GM12874 (cell line): ENCODE measurements around the gene DAGLA.

Experiments
- CTCF ChIP-seq: IDR thresholded peaks from 2 replicates; pipeline ENCODE4 v1.5.1; 2011; ENCODE audit warnings: low read depth, mild to moderate bottlenecking, control low read depth, low read length, moderate library complexity; ENCODE audit not compliant: insufficient read depth

The DAGLA gene, protein sequence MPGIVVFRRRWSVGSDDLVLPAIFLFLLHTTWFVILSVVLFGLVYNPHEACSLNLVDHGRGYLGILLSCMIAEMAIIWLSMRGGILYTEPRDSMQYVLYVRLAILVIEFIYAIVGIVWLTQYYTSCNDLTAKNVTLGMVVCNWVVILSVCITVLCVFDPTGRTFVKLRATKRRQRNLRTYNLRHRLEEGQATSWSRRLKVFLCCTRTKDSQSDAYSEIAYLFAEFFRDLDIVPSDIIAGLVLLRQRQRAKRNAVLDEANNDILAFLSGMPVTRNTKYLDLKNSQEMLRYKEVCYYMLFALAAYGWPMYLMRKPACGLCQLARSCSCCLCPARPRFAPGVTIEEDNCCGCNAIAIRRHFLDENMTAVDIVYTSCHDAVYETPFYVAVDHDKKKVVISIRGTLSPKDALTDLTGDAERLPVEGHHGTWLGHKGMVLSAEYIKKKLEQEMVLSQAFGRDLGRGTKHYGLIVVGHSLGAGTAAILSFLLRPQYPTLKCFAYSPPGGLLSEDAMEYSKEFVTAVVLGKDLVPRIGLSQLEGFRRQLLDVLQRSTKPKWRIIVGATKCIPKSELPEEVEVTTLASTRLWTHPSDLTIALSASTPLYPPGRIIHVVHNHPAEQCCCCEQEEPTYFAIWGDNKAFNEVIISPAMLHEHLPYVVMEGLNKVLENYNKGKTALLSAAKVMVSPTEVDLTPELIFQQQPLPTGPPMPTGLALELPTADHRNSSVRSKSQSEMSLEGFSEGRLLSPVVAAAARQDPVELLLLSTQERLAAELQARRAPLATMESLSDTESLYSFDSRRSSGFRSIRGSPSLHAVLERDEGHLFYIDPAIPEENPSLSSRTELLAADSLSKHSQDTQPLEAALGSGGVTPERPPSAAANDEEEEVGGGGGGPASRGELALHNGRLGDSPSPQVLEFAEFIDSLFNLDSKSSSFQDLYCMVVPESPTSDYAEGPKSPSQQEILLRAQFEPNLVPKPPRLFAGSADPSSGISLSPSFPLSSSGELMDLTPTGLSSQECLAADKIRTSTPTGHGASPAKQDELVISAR

GRCh38 chr11:61679893-61680621, at the start of gene DAGLA:
Gene DAGLA, plus strand, starts transcription at chr11:61680391. Its CDS starts 39,765 bp downstream, at chr11:61720156.
- peak; percentile 93 for TF ChIP-seq CTCF

GRCh38 chr11:61632096-61632495, 48.1 kb upstream of the DAGLA start:
- TF ChIP-seq CTCF: no peak

- no peak for TF ChIP-seq CTCF
These were observed 44.9 kb upstream of the DAGLA start for GRCh38 chr11:61635304-61635703.

DNA sequence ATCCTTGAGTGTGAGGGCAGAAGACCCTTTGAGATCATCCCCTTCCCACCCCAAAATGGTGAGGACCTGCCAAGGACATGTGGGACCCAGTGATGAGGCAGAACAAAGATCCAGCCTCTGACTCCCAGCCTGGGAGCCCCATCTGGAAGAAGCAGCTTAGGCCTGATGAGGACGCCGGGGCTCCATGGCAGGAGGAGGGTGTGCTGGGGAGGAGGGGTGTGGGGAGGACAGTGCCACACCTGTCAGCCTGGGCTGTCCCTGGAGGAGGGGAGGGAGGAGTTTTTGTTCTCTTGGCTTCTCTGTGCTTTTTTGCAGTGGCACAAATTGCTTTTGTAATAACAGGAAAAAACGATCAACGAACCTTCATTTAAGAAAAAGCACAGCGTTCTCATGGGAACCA, 44.4 kb upstream of the DAGLA start:
- no peak for TF ChIP-seq CTCF

- no peak for TF ChIP-seq CTCF
These were observed 43.5 kb upstream of the DAGLA start for GRCh38 chr11:61636676-61637075.

GRCh38 chr11:61637277-61637676, 42.9 kb upstream of the DAGLA start:
- no peak for TF ChIP-seq CTCF
